HEK293 (cell line): Measurements from ENCODE around the gene PHLDA1.

Experiments used
- CTCF ChIP-seq: fragments of 450-650 bp; formaldehyde crosslinking; IDR thresholded peaks from 2 replicates; pipeline ENCODE4 v1.5.1; 2016; ENCODE audit warnings: missing biosample characterization, missing genetic modification characterization
- ZBTB8A ChIP-seq: fragments of 450-650 bp; formaldehyde crosslinking; IDR thresholded peaks from 2 replicates; pipeline ENCODE4 v1.5.1; 2016; ENCODE audit warnings: missing biosample characterization, missing genetic modification characterization
- ZNF138 ChIP-seq: fragments of 450-650 bp; formaldehyde crosslinking; IDR thresholded peaks from 2 replicates; pipeline ENCODE4 v1.5.1; 2016; ENCODE audit warnings: missing biosample characterization, missing genetic modification characterization, borderline replicate concordance
- ZNF324 ChIP-seq: fragments of 450-650 bp; formaldehyde crosslinking; IDR thresholded peaks from 2 replicates; pipeline ENCODE4 v1.5.1; 2016; ENCODE audit warnings: missing biosample characterization, missing genetic modification characterization
- ZNF335 ChIP-seq: fragments of 450-650 bp; formaldehyde crosslinking; conservative IDR thresholded peaks from 2 replicates; pipeline ENCODE4 v1.5.1; 2016; ENCODE audit warnings: missing biosample characterization, missing genetic modification characterization
- ZNF423 ChIP-seq: fragments of 450-650 bp; formaldehyde crosslinking; IDR thresholded peaks from 2 replicates; pipeline ENCODE4 v1.5.1; 2016; ENCODE audit warnings: missing biosample characterization, missing genetic modification characterization
- ZNF837 ChIP-seq: fragments of 450-650 bp; formaldehyde crosslinking; IDR thresholded peaks from 2 replicates; pipeline ENCODE4 v1.5.1; 2016; ENCODE audit warnings: missing biosample characterization, missing genetic modification characterization

DNA sequence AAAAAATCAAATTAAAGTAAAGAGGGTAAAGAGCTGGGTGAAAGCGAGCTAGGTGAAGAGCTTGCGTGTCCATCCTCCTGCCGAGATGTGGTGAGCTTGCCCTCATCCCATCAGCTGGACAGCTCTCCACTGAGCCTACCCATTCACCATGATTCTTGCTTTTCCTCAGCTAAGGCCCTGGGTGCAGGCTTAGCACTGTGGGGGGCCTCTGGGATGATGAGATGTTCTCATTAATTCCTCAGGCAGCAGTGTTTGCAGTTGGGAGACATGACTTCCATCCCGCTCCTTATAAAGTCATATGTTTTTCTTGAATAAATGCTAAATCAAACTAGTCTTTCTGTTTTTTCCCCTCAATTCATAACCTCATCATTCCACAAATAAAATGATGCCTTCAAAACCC is 18.0 kb downstream of the PHLDA1 start:
- no peak for TF ChIP-seq ZNF138
- no peak for TF ChIP-seq ZNF837
- TF ChIP-seq ZBTB8A (tag by site-specific recombination), result no peak
- TF ChIP-seq CTCF (tag by site-specific recombination), result no peak
- TF ChIP-seq ZNF324, result no peak
- no peak for TF ChIP-seq ZNF335
- no peak for TF ChIP-seq ZNF423 (tag by site-specific recombination)
